Activated CD8-positive, alpha-beta memory T cell treated with anti-CD3 and anti-CD28 coated beads, Interleukin-2, amount 50 U/mL, for 1 hour (primary cell): ENCODE measurements around the gene SHISAL1.
"Not testable (repeated sequence)": the region's sequence is repeated elsewhere in the genome, so short reads cannot be mapped to it uniquely, and the experiment has no call there.

Experiments
- DNase-seq: peaks from one replicate; pipeline ENCODE4 v3.0.0-alpha.2; 2020; ENCODE audit errors: extremely low read depth

The SHISAL1 gene

GRCh38 chr22:44302363-44302762, 10.4 kb downstream of the SHISAL1 start:
- not testable (repeated sequence) for DNase-seq

GRCh38 chr22:44301039-44301438, 11.7 kb downstream of the SHISAL1 start:
- DNase-seq = no peak

GRCh38 chr22:44299124-44299523, 13.6 kb downstream of the SHISAL1 start:
- DNase-seq = no peak

- no peak for DNase-seq
Observed at GRCh38 chr22:44298406-44299091, 14.2 kb downstream of the SHISAL1 start.

GRCh38 chr22:44297470-44298061, 15.2 kb downstream of the SHISAL1 start:
- no peak for DNase-seq

- no peak for DNase-seq
Observed at GRCh38 chr22:44295406-44295805, 17.3 kb downstream of the SHISAL1 start.

GRCh38 chr22:44293876-44294275, 18.9 kb downstream of the SHISAL1 start:
- DNase-seq = no peak

GRCh38 chr22:44293034-44293433, 19.7 kb downstream of the SHISAL1 start:
- DNase-seq = no peak

GRCh38 chr22:44292521-44292920, 20.2 kb downstream of the SHISAL1 start:
- no peak for DNase-seq

GRCh38 chr22:44291674-44292360, 20.9 kb downstream of the SHISAL1 start:
- DNase-seq = no peak

GRCh38 chr22:44291265-44291664, 21.5 kb downstream of the SHISAL1 start:
- DNase-seq = no peak

GRCh38 chr22:44289414-44290171, 23.2 kb downstream of the SHISAL1 start:
- no peak for DNase-seq

- DNase-seq = no peak
Observed at GRCh38 chr22:44288913-44289312, 23.8 kb downstream of the SHISAL1 start.

- no peak for DNase-seq
Observed at GRCh38 chr22:44287741-44288140, 25.0 kb downstream of the SHISAL1 start.

- DNase-seq = no peak
Observed at GRCh38 chr22:44287121-44287693, 25.5 kb downstream of the SHISAL1 start.

- no peak for DNase-seq
Observed at GRCh38 chr22:44286646-44287045, 26.1 kb downstream of the SHISAL1 start.

- DNase-seq = no peak
Observed at GRCh38 chr22:44284711-44285110, 28.0 kb downstream of the SHISAL1 start.

- DNase-seq = no peak
Observed at GRCh38 chr22:44281768-44282637, 30.7 kb downstream of the SHISAL1 start.

GRCh38 chr22:44280665-44281188, 32.0 kb downstream of the SHISAL1 start:
- DNase-seq = no peak

- DNase-seq = no peak
Observed at GRCh38 chr22:44279069-44279360, 33.7 kb downstream of the SHISAL1 start.
